GM12874 (cell line): ENCODE measurements around the gene HSFX2.
"Not testable (repeated sequence)": the region's sequence is repeated elsewhere in the genome, so short reads cannot be mapped to it uniquely, and the experiment has no call there.

ENCODE experiments used
- CTCF ChIP-seq: IDR thresholded peaks from 2 replicates; pipeline ENCODE4 v1.5.1; 2011; ENCODE audit warnings: low read depth, mild to moderate bottlenecking, control low read depth, low read length, moderate library complexity; ENCODE audit not compliant: insufficient read depth

HSFX2 gene

DNA sequence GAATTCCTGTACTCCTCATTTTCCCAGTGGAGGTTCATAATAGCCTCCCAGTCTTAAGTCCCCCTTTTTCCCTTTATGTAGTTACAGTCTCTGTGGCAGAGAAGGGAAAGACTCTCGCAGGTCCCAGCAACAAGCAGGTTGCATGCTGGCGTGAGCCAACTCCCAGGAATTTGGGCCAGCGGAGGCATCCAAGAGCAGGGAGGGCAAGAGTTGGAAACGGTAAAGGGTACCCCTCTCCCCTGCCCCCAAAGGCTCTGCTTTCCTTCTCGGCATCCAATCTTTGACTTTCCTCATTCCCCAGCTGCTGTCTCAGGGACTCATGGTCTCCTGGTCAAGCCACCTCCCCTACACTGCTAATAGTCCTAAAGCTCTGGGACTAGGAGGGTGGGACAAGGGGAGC lies 15.4 kb upstream of the HSFX2 start:
- no peak for TF ChIP-seq CTCF

DNA sequence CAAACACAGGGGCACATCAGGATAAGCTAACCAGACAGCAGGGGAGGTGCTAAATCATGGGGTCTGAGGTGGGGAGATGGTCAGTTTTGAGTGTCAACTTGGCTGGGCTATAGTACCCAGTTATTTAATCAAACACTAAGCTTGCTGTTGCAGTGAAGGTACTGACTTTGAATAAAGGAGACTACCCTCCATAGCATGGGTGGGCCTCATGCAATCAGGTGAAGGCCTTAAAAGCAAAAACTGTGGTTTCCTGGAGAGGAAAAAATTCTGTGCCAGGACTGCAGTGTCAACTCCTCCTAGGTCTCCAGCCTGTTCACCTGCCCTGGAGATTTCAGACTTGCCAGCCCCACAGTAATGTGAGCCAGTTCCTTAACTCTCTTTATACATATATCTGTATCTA lies 12.6 kb upstream of the HSFX2 start:
- no peak for TF ChIP-seq CTCF

DNA sequence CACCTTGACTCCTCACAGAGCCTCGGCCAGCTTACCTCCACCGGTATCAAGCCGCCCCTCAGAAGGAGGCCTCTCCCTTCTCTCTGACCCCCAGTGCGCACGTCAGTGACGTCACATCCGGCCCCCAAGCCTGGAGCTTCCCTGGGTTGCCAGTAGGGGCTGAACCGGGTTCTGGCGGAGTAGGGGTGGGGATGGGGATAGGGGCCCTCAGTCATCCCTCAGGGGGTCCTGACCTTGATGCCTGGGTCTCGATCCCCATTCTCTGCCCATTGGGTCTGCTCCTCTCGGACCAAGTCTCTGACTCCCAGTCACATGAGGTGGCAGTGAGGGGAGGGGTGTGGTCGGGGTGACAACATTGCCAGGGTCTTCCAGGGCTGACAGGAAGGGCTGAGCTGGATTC lies 7.8 kb downstream of the HSFX2 start, which contains the start of gene MAGEA9B:
Gene MAGEA9B (minus strand): TSS at position 101 of the 400 bp plus-strand sequence. CDS start 4,280 bp downstream, outside the sequence.
- not testable (repeated sequence) for TF ChIP-seq CTCF

- TF ChIP-seq CTCF = no peak
Measured at GRCh38 chrX:149572743-149573142, 22.4 kb downstream of the HSFX2 start.

DNA sequence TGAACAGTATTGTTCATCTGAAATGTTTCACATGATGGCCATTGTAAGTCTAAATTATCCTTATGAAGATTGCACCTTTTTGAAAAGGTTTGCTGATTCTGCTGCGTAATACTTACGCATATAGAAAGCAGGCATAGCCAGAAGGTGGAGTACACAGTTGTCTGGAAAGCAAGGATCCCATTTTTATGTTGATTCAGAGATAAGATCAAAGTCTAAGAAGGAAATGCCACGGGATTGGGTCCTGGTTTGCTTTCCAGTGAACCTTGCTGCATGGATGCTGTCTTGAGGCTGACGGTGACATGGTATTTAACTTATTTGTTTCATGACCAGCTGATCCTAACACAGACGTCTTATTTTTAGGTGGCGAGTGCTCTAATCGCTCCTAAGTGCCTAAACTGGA lies 23.3 kb downstream of the HSFX2 start:
- TF ChIP-seq CTCF = no peak

DNA sequence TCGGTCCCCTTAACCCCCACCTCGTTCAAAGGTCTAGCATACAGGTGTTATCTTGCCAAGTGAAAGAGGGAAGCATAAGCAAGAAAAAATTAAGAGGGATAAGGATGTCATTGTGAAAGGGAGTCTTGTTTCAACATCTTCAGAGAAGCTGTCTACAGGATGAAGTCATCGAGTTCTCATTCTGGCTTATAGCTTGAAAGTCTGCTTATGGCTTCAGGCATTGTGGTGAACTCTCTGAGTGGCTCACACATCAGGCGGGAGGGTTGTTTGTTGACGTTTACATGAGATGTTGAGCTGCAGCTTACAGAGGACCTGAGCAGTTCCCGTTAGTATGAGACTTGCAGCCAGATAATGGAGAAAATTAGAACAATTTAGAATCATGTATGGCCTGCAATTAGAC lies 24.4 kb downstream of the HSFX2 start:
- TF ChIP-seq CTCF = no peak

- TF ChIP-seq CTCF = no peak
Measured at GRCh38 chrX:149569770-149570169, 25.3 kb downstream of the HSFX2 start.
